Coronary artery (tissue), 2 donors: ENCODE measurements around the gene HAVCR1.

Experiments
- DNase-seq: peaks from one replicate; pipeline ENCODE4 v3.0.0-alpha.2; 2017; ENCODE audit warnings: low spot score
- H3K27ac ChIP-seq, 2 donors: fragments of 200-600 bp; sonication (generic); one replicate each; pipeline ENCODE4 v1.5.1; 2016 to 2019
- H3K4me3 ChIP-seq: fragments of 200-600 bp; sonication (generic); 2 replicates; pipeline ENCODE4 v1.5.1; 2016; ENCODE audit warnings: mild to moderate bottlenecking, moderate library complexity
- CTCF ChIP-seq: fragments of 200-600 bp; sonication (generic); IDR thresholded peaks from one replicate; pipeline ENCODE4 v1.5.1; 2019; ENCODE audit warnings: antibody characterized with exemption

The HAVCR1 gene

DNA sequence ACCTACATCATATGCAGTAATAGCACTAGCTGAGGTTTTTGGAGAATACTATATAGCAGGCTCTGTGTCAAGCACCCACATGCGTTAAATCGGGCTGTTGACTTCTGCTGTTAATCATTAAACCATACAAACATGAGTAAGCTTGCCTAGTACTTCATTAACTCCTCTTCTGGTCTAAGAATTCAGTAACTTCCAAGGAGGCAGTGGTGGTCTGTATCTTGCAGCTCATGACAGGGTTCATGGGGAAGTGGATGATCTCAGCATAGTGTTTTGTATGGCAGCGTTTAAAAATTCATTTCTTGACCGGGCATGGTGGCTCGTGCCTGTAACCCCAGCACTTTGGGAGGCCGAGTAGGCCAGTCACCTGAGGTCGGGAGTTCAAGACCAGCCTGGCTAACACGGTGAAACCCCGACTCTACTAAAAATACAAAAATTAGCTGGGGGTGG is at the start of gene HAVCR1:
Gene HAVCR1 (minus strand): TSS at position 24 of the 447 bp plus-strand sequence. CDS start 1,173 bp downstream, outside the sequence.
- no peak for DNase-seq
- no peak for TF ChIP-seq CTCF
- no peak within 1 kb of the TSS for H3K27ac ChIP-seq
- no peak within 1 kb of the TSS for H3K4me3 ChIP-seq

DNA sequence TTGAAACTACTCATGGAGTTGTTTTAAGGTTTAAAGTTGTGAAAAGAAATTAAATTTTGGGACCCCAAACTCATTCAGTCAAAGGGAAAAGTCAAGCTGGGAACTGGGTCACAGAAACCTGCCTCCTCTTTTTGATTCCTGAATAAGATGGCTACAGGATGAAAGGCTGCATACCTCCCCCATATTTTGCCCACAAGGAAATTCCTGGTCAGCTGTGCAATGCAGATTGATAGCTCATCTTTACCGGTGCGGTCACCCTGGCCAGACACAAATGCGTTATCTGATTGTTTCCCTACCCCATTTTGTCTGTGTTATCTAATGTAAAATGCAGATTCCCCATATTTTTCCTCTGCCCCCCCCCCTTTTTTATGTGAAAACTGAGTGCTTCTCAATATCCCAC is 48.6 kb upstream of the HAVCR1 start:
- DNase-seq: no peak
- peak overlapping the region in 1 of 2 donors; percentile 67 for H3K27ac ChIP-seq
- no peak overlapping the region for H3K4me3 ChIP-seq

DNA sequence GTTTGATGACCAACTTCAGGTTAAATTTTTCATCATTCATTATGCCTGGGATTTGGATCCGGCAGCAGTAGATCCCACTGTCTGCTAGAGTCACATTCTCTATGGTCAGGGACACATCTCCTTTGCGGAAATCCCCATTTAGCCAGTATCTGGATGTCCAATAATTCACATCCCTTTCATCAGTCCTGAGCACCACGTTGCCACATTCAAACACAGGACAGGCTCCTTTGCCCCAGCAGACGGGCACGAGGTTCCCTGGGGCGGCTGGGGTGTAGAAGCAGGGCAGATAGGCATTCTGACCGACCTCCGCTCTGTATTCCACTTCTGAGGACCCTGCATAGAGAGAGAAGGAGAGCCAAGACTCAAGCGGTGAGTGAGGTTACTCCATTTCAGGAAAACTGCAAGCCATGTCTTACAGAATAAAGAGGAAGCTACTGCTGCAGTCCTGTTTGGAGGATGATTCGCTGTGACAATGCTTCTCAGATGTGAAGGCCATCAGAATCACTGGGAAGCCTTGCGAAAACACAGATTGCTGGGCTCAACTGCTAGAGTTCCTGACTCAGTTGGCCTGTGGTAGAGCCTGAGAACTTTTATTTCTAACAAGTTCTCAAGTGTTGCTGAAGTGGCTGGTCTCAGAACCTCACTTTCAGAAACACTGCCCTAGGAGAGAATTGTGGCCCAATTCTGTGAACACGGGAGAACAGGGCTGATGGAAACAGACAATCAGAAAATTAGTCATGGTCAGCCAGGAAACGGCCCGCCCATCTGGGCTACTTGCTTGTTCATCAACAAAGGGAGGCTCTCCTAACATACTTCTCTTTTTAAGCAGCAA is 47.9 kb upstream of the HAVCR1 start:
- H3K4me3 ChIP-seq: peak overlapping the region; percentile 41
- TF ChIP-seq CTCF: no peak
- peak overlapping the region in 1 of 2 donors; percentile 67 for H3K27ac ChIP-seq
- no peak for DNase-seq

More for the DNA sequence above, 48.6 kb upstream of the HAVCR1 start:
- TF ChIP-seq CTCF: no peak

DNA sequence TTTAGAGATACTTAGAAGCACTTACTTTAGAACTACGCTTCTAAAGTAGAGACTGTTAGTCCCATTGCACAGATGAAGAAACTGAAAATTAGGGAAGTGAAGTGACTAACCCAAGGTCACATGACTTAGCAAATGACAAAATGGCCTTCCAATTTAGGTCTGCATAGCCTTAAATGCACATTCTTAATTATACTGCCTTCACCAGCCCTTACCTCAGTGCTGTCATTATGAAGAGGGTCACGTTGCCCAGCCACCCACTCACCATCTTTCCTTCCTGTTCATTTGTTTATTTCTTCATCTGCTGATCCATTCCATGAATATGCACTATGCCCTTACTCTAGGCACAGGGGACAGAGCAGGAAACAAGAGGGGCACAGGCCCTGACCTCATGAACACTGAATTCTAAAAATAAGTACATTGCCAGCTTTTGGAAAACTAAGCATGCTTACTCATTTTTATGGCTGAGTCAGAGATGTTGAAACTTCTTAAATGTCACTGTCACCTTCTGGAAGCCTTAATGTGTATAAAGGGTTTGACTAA is 41.3 kb upstream of the HAVCR1 start:
- TF ChIP-seq CTCF: no peak
- no peak for DNase-seq
- peak overlapping the region in 1 of 2 donors; percentile 48 for H3K27ac ChIP-seq
- H3K4me3 ChIP-seq: no peak overlapping the region

DNA sequence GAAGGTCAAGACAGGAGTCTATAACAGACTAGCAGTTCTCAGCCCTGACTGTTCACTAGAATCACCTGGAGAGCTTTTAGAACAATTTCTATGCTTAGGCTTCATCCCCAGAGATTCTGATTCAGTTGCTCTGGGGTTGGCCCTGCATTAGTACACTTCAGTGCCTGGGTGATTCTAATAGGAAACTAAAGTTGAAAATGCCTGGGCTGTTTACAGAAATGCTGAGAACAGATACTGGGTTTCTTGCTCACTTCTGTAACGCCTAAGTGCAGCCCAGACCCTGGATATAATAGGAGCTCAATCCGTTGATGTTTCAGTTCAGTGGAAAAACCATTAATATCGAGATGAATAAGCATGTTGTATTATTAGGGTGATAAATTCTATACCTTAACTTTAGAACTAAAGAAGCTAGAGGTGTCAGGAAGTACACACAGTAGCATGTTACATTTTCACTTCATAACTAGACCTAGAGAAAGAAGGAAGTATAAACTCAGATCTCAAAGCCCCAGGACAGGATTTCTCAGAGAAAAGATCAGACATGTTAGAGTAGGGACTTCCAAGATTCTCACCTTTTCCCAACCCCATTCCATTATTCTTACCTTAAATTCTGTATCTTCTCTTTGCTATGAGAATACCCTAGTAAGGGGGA is 29.6 kb upstream of the HAVCR1 start:
- Histone ChIP-seq H3K27ac (no peak overlapping the region), H3K4me3 (no peak overlapping the region)
- TF ChIP-seq CTCF: no peak
- no peak for DNase-seq

DNA sequence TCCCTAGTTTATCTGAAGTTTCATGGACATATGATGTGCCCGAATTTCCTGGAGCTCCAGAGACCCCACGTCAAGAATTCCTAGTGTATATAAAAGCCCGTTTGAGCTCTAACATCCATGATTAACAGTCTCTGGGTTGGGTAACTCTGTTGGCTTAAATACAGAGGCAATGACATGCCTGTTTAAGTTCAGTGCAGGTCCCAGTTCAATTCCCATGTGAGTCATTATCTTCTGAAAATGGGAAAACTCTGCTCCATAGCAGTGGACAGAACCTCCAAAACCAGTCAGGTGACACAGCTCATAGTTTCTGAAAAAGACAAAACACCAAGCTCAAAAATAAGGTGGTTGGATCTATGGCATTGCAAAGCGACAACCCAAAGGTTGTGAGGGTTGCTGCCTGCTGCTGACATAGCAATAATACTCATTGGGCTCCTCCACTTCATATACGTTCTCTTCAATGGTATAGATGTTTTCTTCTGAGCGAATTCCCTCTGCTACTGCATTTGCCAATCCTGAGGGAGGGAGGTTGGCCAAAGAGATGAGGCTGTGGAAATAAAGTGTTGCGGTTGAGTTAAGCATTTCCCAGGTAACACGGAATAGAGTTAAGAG is 27.9 kb upstream of the HAVCR1 start:
- Histone ChIP-seq H3K4me3 (no peak overlapping the region), H3K27ac (no peak overlapping the region)
- TF ChIP-seq CTCF: no peak
- no peak for DNase-seq
